Panc1 (cell line): Measurements from ENCODE around the gene KMT2C. TPM values are rescaled to one million over a fixed set of nuclear protein-coding genes. Genes with fewer than 3 reads are reported as not detected.
"Not testable (repeated sequence)": the region's sequence is repeated elsewhere in the genome, so short reads cannot be mapped to it uniquely, and the experiment has no call there.

Experiments
- ATAC-seq: fragments of 200-7000 bp; cut with Tn5 transposase; 2 replicates; pipeline ENCODE4 v1.9.1; 2020; ENCODE audit warnings: mild to moderate bottlenecking, moderate library complexity
- BruUV-seq: library from RNA; stranded (reverse); fragments of 400-500 nt; replicated peaks from 2 replicates; lab custom pipeline; 2021; lab: Mats Ljungman, UMichigan
- CTCF ChIA-PET: fragments of 300-600 bp; sonication (Branson Sonifier 250); formaldehyde crosslinking; loops from one replicate; lab custom pipeline; 2022; ENCODE audit warnings: antibody characterized with exemption; lab: Charles Lee
- POLR2A ChIA-PET: fragments of 300-600 bp; sonication (Branson Sonifier 250); formaldehyde crosslinking; loops from one replicate; lab custom pipeline; 2022; ENCODE audit warnings: antibody characterized with exemption; lab: Charles Lee
- DNase-seq: peaks from one replicate; pipeline ENCODE4 v3.0.0-alpha.2; 2010; ENCODE audit warnings: low read depth, low spot score
- H3K27ac ChIP-seq: 2 replicates; pipeline ENCODE4 v1.5.1; 2011; ENCODE audit warnings: mild to moderate bottlenecking, low read length, inconsistent platforms
- H3K27me3 ChIP-seq: fragments of 200-500 bp; sonication (Bioruptor generic); 2 replicates; pipeline ENCODE4 v1.6.0; 2014; ENCODE audit warnings: low read length, inconsistent platforms; ENCODE audit not compliant: control insufficient read depth, insufficient read depth
- H3K36me3 ChIP-seq: fragments of 200-500 bp; sonication (Bioruptor generic); 2 replicates; pipeline ENCODE4 v1.5.1; 2014; ENCODE audit warnings: inconsistent platforms, mild to moderate bottlenecking, low read length, moderate library complexity; ENCODE audit not compliant: control insufficient read depth, insufficient read depth
- H3K4me1 ChIP-seq: 2 replicates; pipeline ENCODE4 v1.5.1; 2011; ENCODE audit warnings: inconsistent platforms, mild to moderate bottlenecking, low read length, moderate library complexity; ENCODE audit not compliant: control insufficient read depth, insufficient read depth
- H3K4me3 ChIP-seq, 2 experiments: 2 replicates each; pipeline ENCODE4 v1.5.1; 2011 to 2012; ENCODE audit warnings: low read depth in 2 of 2, low read length in 2 of 2, mild to moderate bottlenecking in 2 of 2, inconsistent platforms in 1 of 2, moderate library complexity in 1 of 2
- H3K9me3 ChIP-seq: fragments of 200-500 bp; sonication (Bioruptor generic); 2 replicates; pipeline ENCODE4 v1.5.1; 2014; ENCODE audit warnings: low read depth, mild to moderate bottlenecking, inconsistent platforms, low read length, moderate library complexity; ENCODE audit not compliant: control insufficient read depth, insufficient read depth
- POLR2AphosphoS5 ChIP-seq: IDR thresholded peaks from 2 replicates; pipeline ENCODE4 v1.6.1; 2012; ENCODE audit warnings: mild to moderate bottlenecking, low read depth, low read length, moderate library complexity
- SIN3A ChIP-seq: IDR thresholded peaks from 2 replicates; pipeline ENCODE4 v1.6.1; 2012; ENCODE audit warnings: low read depth, mild to moderate bottlenecking, low read length, moderate library complexity, borderline replicate concordance; ENCODE audit not compliant: insufficient read depth
- TCF7L2 ChIP-seq: IDR thresholded peaks from 2 replicates; pipeline ENCODE4 v1.6.1; 2011; ENCODE audit warnings: mild to moderate bottlenecking, low read depth, low read length, inconsistent platforms
- in situ Hi-C: cut with HindIII; loops from 2 replicates; pipeline ENCODE4 v1.10.0; 2016; ENCODE audit warnings: low sequenced_read_pairs, low pct_unique_long_range_greater_than_20kb
- intact Hi-C: fragments of 100-400 bp; cut with micrococcal nuclease; formaldehyde crosslinking; loops from one replicate; pipeline ENCODE4 v1.10.0; 2022; ENCODE audit not compliant: unreplicated experiment
- total RNA-seq: library from RNA; stranded (reverse); gene quantifications from one replicate; pipeline ENCODE4 v1.2.1, GENCODE V29; 2021; ENCODE audit not compliant: unreplicated experiment
- TF ChIP-seq, protein P1 (sequence below), 2 experiments: IDR thresholded peaks; 2 replicates each; pipeline ENCODE4 v1.6.1; 2011 to 2012; ENCODE audit warnings: low read depth in 2 of 2, control low read depth in 1 of 2, low read length in 1 of 2, mild to moderate bottlenecking in 1 of 2, moderate library complexity in 1 of 2; ENCODE audit not compliant: insufficient read depth in 1 of 2
- TF ChIP-seq, protein P2 (sequence below): fragments of 450-650 bp; IDR thresholded peaks from 2 replicates; pipeline ENCODE4 v1.5.1; 2017; ENCODE audit warnings: mild to moderate bottlenecking

Gene KMT2C
- total RNA-seq, 1 experiment from 2014 or later: 42.5 TPM

DNA sequence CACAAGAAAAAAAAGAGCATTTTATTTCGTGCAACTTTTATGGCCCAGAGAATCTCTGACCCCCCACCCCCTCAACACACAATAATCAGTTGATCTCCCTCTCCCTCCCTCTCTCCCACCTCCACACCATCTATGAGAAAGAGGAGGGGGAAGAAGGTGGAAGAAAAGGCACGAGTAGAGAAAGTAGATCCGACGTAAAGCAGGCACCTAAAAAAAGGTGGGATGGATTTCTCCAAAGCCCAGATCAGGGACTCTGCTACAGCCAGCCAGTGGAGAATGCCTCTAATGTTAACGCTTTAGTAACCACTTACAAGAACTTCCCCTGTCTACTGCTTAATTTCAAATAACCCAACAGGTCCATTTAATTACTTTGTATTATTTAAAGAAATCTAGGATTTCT, 24.4 kb downstream of the KMT2C start:
- Histone ChIP-seq H3K36me3 (no peaks in the 10 kb centered on the region), H3K4me1 (peaks cover 4% of the 10 kb centered on the region; the same call in 1 of the 2 replicates), H3K27ac (no peak overlapping the region), H3K9me3 (no peaks in the 10 kb centered on the region), H3K4me3 (no peak overlapping the region), H3K27me3 (no peaks in the 10 kb centered on the region)
- ChIA-PET CTCF (no interaction called here), POLR2A (no interaction called here)
- no peak for DNase-seq
- in situ Hi-C loops: no loop called here
- TF ChIP-seq POLR2AphosphoS5 (no peak), TCF7L2 (no peak), SIN3A (no peak)
- TF ChIP-seq, protein P1, sequence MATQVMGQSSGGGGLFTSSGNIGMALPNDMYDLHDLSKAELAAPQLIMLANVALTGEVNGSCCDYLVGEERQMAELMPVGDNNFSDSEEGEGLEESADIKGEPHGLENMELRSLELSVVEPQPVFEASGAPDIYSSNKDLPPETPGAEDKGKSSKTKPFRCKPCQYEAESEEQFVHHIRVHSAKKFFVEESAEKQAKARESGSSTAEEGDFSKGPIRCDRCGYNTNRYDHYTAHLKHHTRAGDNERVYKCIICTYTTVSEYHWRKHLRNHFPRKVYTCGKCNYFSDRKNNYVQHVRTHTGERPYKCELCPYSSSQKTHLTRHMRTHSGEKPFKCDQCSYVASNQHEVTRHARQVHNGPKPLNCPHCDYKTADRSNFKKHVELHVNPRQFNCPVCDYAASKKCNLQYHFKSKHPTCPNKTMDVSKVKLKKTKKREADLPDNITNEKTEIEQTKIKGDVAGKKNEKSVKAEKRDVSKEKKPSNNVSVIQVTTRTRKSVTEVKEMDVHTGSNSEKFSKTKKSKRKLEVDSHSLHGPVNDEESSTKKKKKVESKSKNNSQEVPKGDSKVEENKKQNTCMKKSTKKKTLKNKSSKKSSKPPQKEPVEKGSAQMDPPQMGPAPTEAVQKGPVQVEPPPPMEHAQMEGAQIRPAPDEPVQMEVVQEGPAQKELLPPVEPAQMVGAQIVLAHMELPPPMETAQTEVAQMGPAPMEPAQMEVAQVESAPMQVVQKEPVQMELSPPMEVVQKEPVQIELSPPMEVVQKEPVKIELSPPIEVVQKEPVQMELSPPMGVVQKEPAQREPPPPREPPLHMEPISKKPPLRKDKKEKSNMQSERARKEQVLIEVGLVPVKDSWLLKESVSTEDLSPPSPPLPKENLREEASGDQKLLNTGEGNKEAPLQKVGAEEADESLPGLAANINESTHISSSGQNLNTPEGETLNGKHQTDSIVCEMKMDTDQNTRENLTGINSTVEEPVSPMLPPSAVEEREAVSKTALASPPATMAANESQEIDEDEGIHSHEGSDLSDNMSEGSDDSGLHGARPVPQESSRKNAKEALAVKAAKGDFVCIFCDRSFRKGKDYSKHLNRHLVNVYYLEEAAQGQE (IDR thresholded peaks at IDR 0.05; ENCODE audit: insufficient read depth in 1 of 2, low read depth in 2 of 2, low read length in 1 of 2): no peak
- TF ChIP-seq, protein P2, sequence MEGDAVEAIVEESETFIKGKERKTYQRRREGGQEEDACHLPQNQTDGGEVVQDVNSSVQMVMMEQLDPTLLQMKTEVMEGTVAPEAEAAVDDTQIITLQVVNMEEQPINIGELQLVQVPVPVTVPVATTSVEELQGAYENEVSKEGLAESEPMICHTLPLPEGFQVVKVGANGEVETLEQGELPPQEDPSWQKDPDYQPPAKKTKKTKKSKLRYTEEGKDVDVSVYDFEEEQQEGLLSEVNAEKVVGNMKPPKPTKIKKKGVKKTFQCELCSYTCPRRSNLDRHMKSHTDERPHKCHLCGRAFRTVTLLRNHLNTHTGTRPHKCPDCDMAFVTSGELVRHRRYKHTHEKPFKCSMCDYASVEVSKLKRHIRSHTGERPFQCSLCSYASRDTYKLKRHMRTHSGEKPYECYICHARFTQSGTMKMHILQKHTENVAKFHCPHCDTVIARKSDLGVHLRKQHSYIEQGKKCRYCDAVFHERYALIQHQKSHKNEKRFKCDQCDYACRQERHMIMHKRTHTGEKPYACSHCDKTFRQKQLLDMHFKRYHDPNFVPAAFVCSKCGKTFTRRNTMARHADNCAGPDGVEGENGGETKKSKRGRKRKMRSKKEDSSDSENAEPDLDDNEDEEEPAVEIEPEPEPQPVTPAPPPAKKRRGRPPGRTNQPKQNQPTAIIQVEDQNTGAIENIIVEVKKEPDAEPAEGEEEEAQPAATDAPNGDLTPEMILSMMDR: no peak
- intact Hi-C loops: no loop called here
- BruUV-seq: no TSS peak
- peak; percentile 63; the same call in 1 of the 2 replicates for ATAC-seq

DNA sequence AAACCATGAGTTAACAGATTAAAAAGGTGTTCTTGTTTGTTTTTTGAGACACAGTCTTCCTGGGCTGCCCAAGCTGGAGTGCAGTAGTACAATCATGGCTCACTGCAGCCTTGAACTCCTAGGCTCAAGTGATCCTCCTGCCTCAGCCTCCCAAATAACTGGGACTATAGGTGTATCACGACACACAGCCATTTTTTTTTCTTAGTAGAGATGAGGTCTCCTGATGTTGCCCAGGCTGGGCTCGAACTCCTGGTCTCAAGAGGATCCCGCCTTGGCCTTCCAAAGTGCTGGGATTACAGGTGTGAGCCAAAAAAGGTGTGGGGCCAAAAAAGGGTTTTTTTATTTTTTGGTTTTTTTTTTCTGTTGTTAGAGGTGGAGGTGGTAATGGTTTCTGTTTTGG, 29.3 kb downstream of the KMT2C start:
- no peak overlapping the region for H3K27ac ChIP-seq
- no peak for DNase-seq
- CTCF ChIA-PET: no interaction called here
- in situ Hi-C loops (no loop called here), intact Hi-C loops (no loop called here)
- no peaks in the 10 kb centered on the region for H3K9me3 ChIP-seq
- no peak overlapping the region for H3K4me3 ChIP-seq
- ATAC-seq: no peak
- POLR2A ChIA-PET: no interaction called here
- H3K4me1 ChIP-seq: peaks cover 3% of the 10 kb centered on the region; the same call in 1 of the 2 replicates
- BruUV-seq: TSS peak; percentile 48
- H3K36me3 ChIP-seq: no peaks in the 10 kb centered on the region
- TF ChIP-seq SIN3A (no peak), POLR2AphosphoS5 (no peak), TCF7L2 (no peak)
- TF ChIP-seq, protein P2: no peak
- H3K27me3 ChIP-seq: no peaks in the 10 kb centered on the region

DNA sequence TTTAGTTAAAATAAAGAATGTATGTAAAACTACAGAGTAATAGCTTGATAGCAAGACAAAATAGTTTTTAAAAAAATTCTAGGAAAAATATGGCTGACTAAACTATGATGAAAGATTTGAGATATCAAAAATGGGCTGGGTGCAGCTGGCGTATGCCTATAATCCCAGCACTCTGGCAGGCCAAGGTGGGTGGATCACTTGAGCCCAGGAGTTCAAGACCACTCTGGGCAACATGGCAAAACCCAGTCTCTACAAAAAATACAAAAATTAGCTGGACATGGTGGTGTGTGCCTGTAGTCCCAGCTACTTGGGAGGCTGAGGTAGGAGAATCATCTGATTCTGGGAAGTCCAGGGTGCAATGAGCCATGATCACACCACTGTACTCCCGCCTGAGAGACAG, 29.8 kb downstream of the KMT2C start:
- intact Hi-C loops, H3K27ac ChIP-seq, H3K9me3 ChIP-seq, CTCF ChIA-PET, POLR2A ChIA-PET, BruUV-seq, in situ Hi-C loops, H3K4me1 ChIP-seq, H3K4me3 ChIP-seq, H3K36me3 ChIP-seq, DNase-seq, ATAC-seq, H3K27me3 ChIP-seq: not testable (repeated sequence)
